Loucy (cell line): ENCODE results near the gene OGDH.
"Not testable (repeated sequence)": the region's sequence is repeated elsewhere in the genome, so short reads cannot be mapped to it uniquely, and the experiment has no call there.

Source experiments
- H2AFZ ChIP-seq: fragments of 200-600 bp; sonication (generic); 2 replicates; pipeline ENCODE4 v1.6.0; 2016; ENCODE audit warnings: antibody characterized with exemption, mild to moderate bottlenecking, low read length, moderate library complexity
- H3F3A ChIP-seq: fragments of 200-600 bp; 2 replicates; pipeline ENCODE4 v1.6.0; 2016; ENCODE audit warnings: antibody characterized with exemption, low read depth, mild to moderate bottlenecking
- H3K27me3 ChIP-seq: fragments of 200-600 bp; sonication (generic); 2 replicates; pipeline ENCODE4 v1.6.1; 2014; ENCODE audit warnings: low read length, mild to moderate bottlenecking; ENCODE audit not compliant: insufficient read depth, poor library complexity, severe bottlenecking
- H3K36me3 ChIP-seq: fragments of 200-600 bp; sonication (generic); 2 replicates; pipeline ENCODE4 v1.6.1; 2016; ENCODE audit warnings: low read length; ENCODE audit not compliant: insufficient read depth
- H3K4me1 ChIP-seq: fragments of 200-600 bp; sonication (generic); 2 replicates; pipeline ENCODE4 v1.5.1; 2014; ENCODE audit warnings: low read length, mild to moderate bottlenecking; ENCODE audit not compliant: insufficient read depth, poor library complexity, severe bottlenecking
- H3K4me2 ChIP-seq: fragments of 200-600 bp; sonication (generic); 2 replicates; pipeline ENCODE4 v1.6.0; 2014; ENCODE audit warnings: antibody characterized with exemption, low read length, low read depth, mild to moderate bottlenecking; ENCODE audit not compliant: poor library complexity, severe bottlenecking
- H3K4me3 ChIP-seq: fragments of 200-600 bp; sonication (generic); 2 replicates; pipeline ENCODE4 v1.5.1; 2014; ENCODE audit warnings: low read length, mild to moderate bottlenecking, mixed read lengths; ENCODE audit not compliant: poor library complexity, severe bottlenecking
- H3K79me2 ChIP-seq: fragments of 200-600 bp; sonication (generic); 2 replicates; pipeline ENCODE4 v1.6.1; 2014; ENCODE audit warnings: low read length; ENCODE audit not compliant: insufficient read depth
- H3K9ac ChIP-seq: fragments of 200-600 bp; sonication (generic); 2 replicates; pipeline ENCODE4 v1.6.0; 2014; ENCODE audit warnings: mild to moderate bottlenecking, low read depth, low read length, moderate library complexity; ENCODE audit not compliant: poor library complexity, severe bottlenecking
- H3K9me2 ChIP-seq: fragments of 200-600 bp; sonication (generic); replicated peaks from 2 replicates; pipeline ENCODE4 v1.6.1; 2016; ENCODE audit warnings: low read depth, low read length, mixed read lengths
- H3K9me3 ChIP-seq: fragments of 200-600 bp; sonication (generic); 2 replicates; pipeline ENCODE4 v1.6.1; 2014; ENCODE audit warnings: mild to moderate bottlenecking, antibody characterized with exemption, low read length, low read depth; ENCODE audit not compliant: insufficient read depth
- H4K20me1 ChIP-seq: fragments of 200-600 bp; sonication (generic); 2 replicates; pipeline ENCODE4 v1.6.0; 2014; ENCODE audit warnings: antibody characterized with exemption, low read length, mild to moderate bottlenecking; ENCODE audit not compliant: insufficient read depth, poor library complexity, severe bottlenecking
- CTCF ChIP-seq: fragments of 200-600 bp; sonication (generic); conservative IDR thresholded peaks from 2 replicates; pipeline ENCODE4 v1.5.1; 2014; ENCODE audit warnings: mild to moderate bottlenecking, antibody characterized with exemption, low read length
- EZH2phosphoT487 ChIP-seq: fragments of 200-600 bp; IDR thresholded peaks from 2 replicates; pipeline ENCODE4 v1.6.1; 2018; ENCODE audit warnings: antibody characterized with exemption, mild to moderate bottlenecking, moderate library complexity, borderline replicate concordance

OGDH gene

GRCh38 chr7:44727937-44728262, 121.5 kb downstream of the OGDH start:
- no peak overlapping the region for H3K4me2 ChIP-seq
- no peaks in the 10 kb centered on the region for H3K9me2 ChIP-seq
- no peaks in the 10 kb centered on the region for H3K36me3 ChIP-seq
- H3F3A ChIP-seq, result no peaks in the 10 kb centered on the region
- TF ChIP-seq CTCF, result no peak
- no peak for TF ChIP-seq EZH2phosphoT487
- no peak overlapping the region for H3K4me3 ChIP-seq
- H4K20me1 ChIP-seq, result no peaks in the 10 kb centered on the region
- no peaks in the 10 kb centered on the region for H3K9me3 ChIP-seq
- peaks cover 10% of the 10 kb centered on the region for H3K4me1 ChIP-seq
- H2AFZ ChIP-seq, result no peak overlapping the region
- H3K79me2 ChIP-seq, result no peaks in the 10 kb centered on the region
- no peak overlapping the region for H3K9ac ChIP-seq
- H3K27me3 ChIP-seq, result no peaks in the 10 kb centered on the region

- H3K27me3 ChIP-seq, result no peaks in the 10 kb centered on the region
- TF ChIP-seq CTCF, result no peak
- no peak for TF ChIP-seq EZH2phosphoT487
- H3K4me2 ChIP-seq, result peak overlapping the region; percentile 26
- H3K9ac ChIP-seq, result no peak overlapping the region
- no peaks in the 10 kb centered on the region for H3K9me2 ChIP-seq
- H3F3A ChIP-seq, result no peaks in the 10 kb centered on the region
- no peaks in the 10 kb centered on the region for H3K79me2 ChIP-seq
- peaks cover 10% of the 10 kb centered on the region for H3K4me1 ChIP-seq
- no peak overlapping the region for H3K4me3 ChIP-seq
- H3K9me3 ChIP-seq, result no peaks in the 10 kb centered on the region
- H2AFZ ChIP-seq, result peak overlapping the region; percentile 33; the same call in 1 of the 2 replicates
- H4K20me1 ChIP-seq, result no peaks in the 10 kb centered on the region
- no peaks in the 10 kb centered on the region for H3K36me3 ChIP-seq
Observed at GRCh38 chr7:44729949-44730590, 123.6 kb downstream of the OGDH start.

- H3K9ac ChIP-seq, H3K9me2 ChIP-seq, H4K20me1 ChIP-seq, H3K9me3 ChIP-seq, H3K27me3 ChIP-seq, H2AFZ ChIP-seq, H3F3A ChIP-seq, H3K4me3 ChIP-seq, H3K4me1 ChIP-seq, H3K36me3 ChIP-seq, H3K79me2 ChIP-seq, H3K4me2 ChIP-seq: not testable (repeated sequence)
Observed at GRCh38 chr7:44732971-44733370, 126.5 kb downstream of the OGDH start.
